ENCODE results near the gene DHRS7. TPM values are rescaled to one million over a fixed set of nuclear protein-coding genes. Genes with fewer than 3 reads are reported as not detected.
"Not testable (repeated sequence)": the region's sequence is repeated elsewhere in the genome, so short reads cannot be mapped to it uniquely, and the experiment has no call there.

Gene DHRS7
- total RNA-seq, 2 experiments from 2014 or later: 36.9 to 44.8 TPM

DNA sequence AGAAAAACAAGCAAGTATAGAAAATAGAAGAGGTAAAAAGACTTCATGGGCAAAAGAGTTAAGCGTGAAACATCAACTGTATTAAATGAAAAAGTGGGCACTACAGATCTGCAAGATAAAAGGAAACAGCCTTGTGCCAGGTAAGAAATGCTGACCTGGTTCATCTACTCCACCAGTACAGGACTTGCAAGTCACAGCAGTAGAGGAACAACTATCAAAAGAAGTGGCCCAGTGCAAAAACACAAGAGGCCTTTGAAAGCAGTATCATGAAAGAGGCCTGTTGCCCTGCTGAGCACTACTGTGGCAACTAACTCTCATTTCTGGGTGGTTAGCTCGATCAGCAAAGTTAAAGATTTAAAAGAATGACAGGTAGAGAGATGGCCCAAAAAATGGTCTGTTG lies 10.5 kb downstream of the DHRS7 start:
- H3K4me1 Mint-ChIP-seq: peaks cover 42% of the 10 kb centered on the region

GRCh38 chr14:60153991-60154390 lies 11.2 kb downstream of the DHRS7 start:
- H3K27ac Mint-ChIP-seq: peak overlapping the region; percentile 21
- ChIA-PET POLR2A (no interaction called here), CTCF (interaction anchor here (1.1 kb wide), 1 partner anchor 29 kb away, joined by 4 read pairs; no protein-coding TSS in a partner anchor)
- H3K4me3 Mint-ChIP-seq: no peak overlapping the region
- no peaks in the 10 kb centered on the region for H3K27me3 Mint-ChIP-seq
- no peaks in the 10 kb centered on the region for H3K9me3 Mint-ChIP-seq
- peaks cover 51% of the 10 kb centered on the region for H3K36me3 Mint-ChIP-seq (ENCODE audit: low read depth)
- peaks cover 39% of the 10 kb centered on the region for H3K4me1 Mint-ChIP-seq
- DNase-seq: peak; percentile 17

More for the DNA sequence above, 10.5 kb downstream of the DHRS7 start:
- H3K4me3 Mint-ChIP-seq: no peak overlapping the region
- DNase-seq: no peak
- POLR2A ChIA-PET: no interaction called here
- no peaks in the 10 kb centered on the region for H3K27me3 Mint-ChIP-seq
- H3K27ac Mint-ChIP-seq: peak overlapping the region; percentile 67
- CTCF ChIA-PET: no interaction called here
- peaks cover 48% of the 10 kb centered on the region for H3K36me3 Mint-ChIP-seq (ENCODE audit: low read depth)
- H3K9me3 Mint-ChIP-seq: no peaks in the 10 kb centered on the region

DNA sequence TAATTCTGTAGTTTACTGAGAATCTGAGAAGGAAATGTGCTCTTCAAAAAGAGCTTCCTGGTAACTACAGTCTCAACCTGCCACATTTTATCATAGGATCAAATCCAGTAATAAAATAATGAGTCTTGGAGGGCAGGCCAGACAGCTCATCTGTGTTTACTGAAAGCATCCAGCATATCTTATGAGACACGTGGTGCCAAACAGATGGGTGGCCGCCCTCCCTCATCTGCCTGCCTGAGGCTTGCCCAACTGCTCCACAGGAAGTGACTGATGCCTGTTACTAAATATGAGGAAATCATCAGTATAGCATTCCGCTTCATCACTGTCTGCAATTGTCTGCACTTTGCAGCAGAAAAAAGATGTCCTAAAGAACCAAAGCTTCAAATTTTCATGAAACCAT lies 13.5 kb downstream of the DHRS7 start:
- Mint-ChIP-seq H3K9me3 (no peaks in the 10 kb centered on the region), H3K4me3 (no peak overlapping the region), H3K27ac (peak overlapping the region; percentile 82), H3K4me1 (peaks cover 39% of the 10 kb centered on the region), H3K27me3 (no peaks in the 10 kb centered on the region), H3K36me3 (ENCODE audit: low read depth) (peaks cover 62% of the 10 kb centered on the region)
- peak; percentile 75 for DNase-seq
- ChIA-PET CTCF (interaction anchor here (0.6 to 1.3 kb wide), 2 partner anchors 14 to 1092 kb away, joined by 3 to 4 read pairs; no protein-coding TSS in a partner anchor), POLR2A (interaction anchor here (0.6 kb wide), 1 partner anchor 585 kb away, joined by 3 read pairs; no protein-coding TSS in a partner anchor)

GRCh38 chr14:60134702-60135101 lies 30.5 kb downstream of the DHRS7 start:
- no peak overlapping the region for H3K27ac Mint-ChIP-seq
- peaks cover 17% of the 10 kb centered on the region for H3K36me3 Mint-ChIP-seq (ENCODE audit: low read depth)
- no peak for DNase-seq
- peaks cover 1% of the 10 kb centered on the region for H3K4me1 Mint-ChIP-seq
- CTCF ChIA-PET: interaction anchor here (0.6 kb wide), 1 partner anchor 174 kb away, joined by 3 read pairs; no protein-coding TSS in a partner anchor
- no peaks in the 10 kb centered on the region for H3K27me3 Mint-ChIP-seq
- no peaks in the 10 kb centered on the region for H3K9me3 Mint-ChIP-seq
- POLR2A ChIA-PET: no interaction called here
- H3K4me3 Mint-ChIP-seq: no peak overlapping the region

GRCh38 chr14:60133487-60133886 lies 31.7 kb downstream of the DHRS7 start:
- H3K4me3 Mint-ChIP-seq: no peak overlapping the region
- ChIA-PET POLR2A (no interaction called here), CTCF (no interaction called here)
- peaks cover 21% of the 10 kb centered on the region for H3K36me3 Mint-ChIP-seq (ENCODE audit: low read depth)
- peaks cover 1% of the 10 kb centered on the region for H3K4me1 Mint-ChIP-seq
- DNase-seq: no peak
- H3K9me3 Mint-ChIP-seq: no peaks in the 10 kb centered on the region
- no peaks in the 10 kb centered on the region for H3K27me3 Mint-ChIP-seq
- H3K27ac Mint-ChIP-seq: no peak overlapping the region

GRCh38 chr14:60125918-60126317 lies 39.3 kb downstream of the DHRS7 start:
- Mint-ChIP-seq H3K27ac (no peak overlapping the region), H3K36me3 (ENCODE audit: low read depth) (peaks cover 57% of the 10 kb centered on the region), H3K27me3 (no peaks in the 10 kb centered on the region), H3K9me3 (peaks cover 9% of the 10 kb centered on the region), H3K4me3 (no peak overlapping the region), H3K4me1 (peaks cover 3% of the 10 kb centered on the region)
- no peak for DNase-seq
- CTCF ChIA-PET: no interaction called here
- POLR2A ChIA-PET: no interaction called here

DNA sequence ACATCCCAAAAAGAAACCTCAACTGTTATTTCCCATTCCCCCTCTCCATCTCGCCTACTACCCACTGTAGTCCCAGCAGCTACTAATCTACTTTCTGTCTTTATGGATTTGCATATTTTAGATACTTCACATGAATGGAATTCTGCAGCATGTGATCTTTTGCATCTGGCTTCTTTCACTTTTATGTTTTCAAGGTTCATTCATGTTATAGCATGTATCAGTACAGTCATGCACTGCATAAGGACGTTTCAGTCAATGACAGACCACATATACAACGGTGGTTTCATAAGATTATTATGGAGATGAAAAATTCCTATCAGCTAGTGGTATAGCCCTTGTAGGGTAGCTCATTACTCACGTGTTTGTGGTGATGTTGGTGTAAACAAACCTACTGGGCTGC lies 49.0 kb downstream of the DHRS7 start:
- Mint-ChIP-seq H3K27me3 (no peaks in the 10 kb centered on the region), H3K4me1 (peaks cover 3% of the 10 kb centered on the region), H3K9me3 (no peaks in the 10 kb centered on the region), H3K36me3 (ENCODE audit: low read depth) (peaks cover 36% of the 10 kb centered on the region), H3K27ac (no peak overlapping the region), H3K4me3 (no peak overlapping the region)
- DNase-seq: no peak
- ChIA-PET POLR2A (no interaction called here), CTCF (no interaction called here)

DNA sequence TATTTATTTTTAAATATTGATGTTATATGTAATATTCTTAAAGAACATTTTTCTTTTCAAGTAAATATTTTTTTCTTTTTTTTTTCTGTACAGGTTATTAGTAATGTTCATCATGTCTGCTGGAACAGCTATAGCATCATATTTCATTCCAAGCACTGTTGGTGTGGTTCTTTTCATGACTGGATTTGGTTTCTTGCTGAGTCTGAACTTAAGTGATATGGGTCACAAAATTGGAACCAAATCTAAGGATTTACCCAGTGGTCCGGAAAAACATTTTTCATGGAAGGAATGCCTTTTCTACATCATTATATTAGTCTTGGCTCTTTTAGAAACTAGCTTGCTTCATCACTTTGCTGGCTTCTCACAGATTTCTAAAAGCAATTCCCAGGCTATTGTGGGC lies 50.3 kb downstream of the DHRS7 start:
- Mint-ChIP-seq H3K27ac (no peak overlapping the region), H3K4me3 (no peak overlapping the region), H3K4me1 (peaks cover 3% of the 10 kb centered on the region), H3K36me3 (ENCODE audit: low read depth) (peaks cover 34% of the 10 kb centered on the region), H3K9me3 (no peaks in the 10 kb centered on the region), H3K27me3 (no peaks in the 10 kb centered on the region)
- POLR2A ChIA-PET: no interaction called here
- DNase-seq: no peak
- CTCF ChIA-PET: interaction anchor here (0.5 kb wide), 1 partner anchor 133 kb away, joined by 3 read pairs; no protein-coding TSS in a partner anchor

DNA sequence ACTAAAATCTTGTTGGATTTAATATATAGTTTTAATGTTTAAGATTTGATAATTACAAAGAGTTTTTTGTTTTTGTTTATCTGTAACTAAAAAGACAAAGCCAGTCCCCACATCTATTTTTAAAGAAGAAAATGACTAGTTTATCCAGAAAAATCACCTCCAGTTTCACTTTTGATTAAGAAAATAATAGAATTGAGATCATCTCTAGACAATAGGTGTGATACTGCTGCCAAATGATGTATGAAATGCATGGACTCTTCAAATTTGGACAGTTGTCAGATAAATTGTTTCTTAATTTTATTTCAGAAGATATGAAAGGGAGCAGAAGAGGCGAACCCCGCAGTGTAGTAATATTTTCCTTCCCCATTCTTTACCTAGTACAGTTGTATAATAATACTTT lies 53.5 kb downstream of the DHRS7 start:
- ChIA-PET POLR2A (no interaction called here), CTCF (no interaction called here)
- no peak overlapping the region for H3K27ac Mint-ChIP-seq
- H3K4me1 Mint-ChIP-seq: peaks cover 3% of the 10 kb centered on the region
- no peak overlapping the region for H3K4me3 Mint-ChIP-seq
- peaks cover 29% of the 10 kb centered on the region for H3K36me3 Mint-ChIP-seq (ENCODE audit: low read depth)
- DNase-seq: no peak
- H3K9me3 Mint-ChIP-seq: peaks cover 2% of the 10 kb centered on the region
- H3K27me3 Mint-ChIP-seq: no peaks in the 10 kb centered on the region

GRCh38 chr14:60107477-60107876 lies 57.7 kb downstream of the DHRS7 start:
- ChIA-PET CTCF (no interaction called here), POLR2A (no interaction called here)
- H3K27ac Mint-ChIP-seq: no peak overlapping the region
- no peaks in the 10 kb centered on the region for H3K27me3 Mint-ChIP-seq
- H3K4me3 Mint-ChIP-seq: no peak overlapping the region
- peaks cover 2% of the 10 kb centered on the region for H3K9me3 Mint-ChIP-seq
- H3K36me3 Mint-ChIP-seq (ENCODE audit: low read depth): peaks cover 24% of the 10 kb centered on the region
- peaks cover 1% of the 10 kb centered on the region for H3K4me1 Mint-ChIP-seq
- no peak for DNase-seq

DNA sequence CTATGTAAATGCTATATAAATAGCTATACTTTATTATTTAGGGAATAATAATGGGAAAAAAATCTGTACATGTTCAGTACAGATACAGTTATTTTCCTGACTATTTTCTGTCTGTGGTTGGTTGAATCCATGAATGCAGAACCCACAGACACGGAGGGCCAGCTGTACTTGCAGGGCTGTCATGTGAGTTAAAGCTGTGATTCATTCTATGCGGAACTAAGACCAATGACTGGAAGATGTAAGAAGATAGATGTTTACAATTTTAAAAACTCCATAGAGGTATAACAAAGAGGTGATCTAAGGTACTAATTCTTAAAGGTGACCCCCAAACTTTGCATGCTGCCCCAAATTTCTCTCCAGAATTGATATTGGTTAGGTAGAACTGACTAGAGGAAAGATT lies 58.9 kb downstream of the DHRS7 start:
- Mint-ChIP-seq H3K4me3 (no peak overlapping the region), H3K36me3 (ENCODE audit: low read depth) (peaks cover 29% of the 10 kb centered on the region), H3K27me3 (no peaks in the 10 kb centered on the region), H3K9me3 (peaks cover 2% of the 10 kb centered on the region), H3K4me1 (peaks cover 3% of the 10 kb centered on the region), H3K27ac (no peak overlapping the region)
- ChIA-PET POLR2A (no interaction called here), CTCF (no interaction called here)
- no peak for DNase-seq

- ChIA-PET CTCF (no interaction called here), POLR2A (no interaction called here)
- DNase-seq: no peak
- Mint-ChIP-seq H3K4me3 (no peak overlapping the region), H3K36me3 (ENCODE audit: low read depth) (peaks cover 38% of the 10 kb centered on the region), H3K27ac (no peak overlapping the region), H3K4me1 (peaks cover 15% of the 10 kb centered on the region), H3K27me3 (no peaks in the 10 kb centered on the region), H3K9me3 (no peaks in the 10 kb centered on the region)
These were observed 62.8 kb downstream of the DHRS7 start for GRCh38 chr14:60102389-60102788.

- Mint-ChIP-seq H3K4me3 (no peak overlapping the region), H3K27me3 (no peaks in the 10 kb centered on the region), H3K9me3 (no peaks in the 10 kb centered on the region), H3K4me1 (peaks cover 15% of the 10 kb centered on the region), H3K36me3 (ENCODE audit: low read depth) (peaks cover 43% of the 10 kb centered on the region), H3K27ac (no peak overlapping the region)
- POLR2A ChIA-PET: no interaction called here
- CTCF ChIA-PET: no interaction called here
- DNase-seq: no peak
These were observed 63.4 kb downstream of the DHRS7 start for GRCh38 chr14:60101786-60102185.

DNA sequence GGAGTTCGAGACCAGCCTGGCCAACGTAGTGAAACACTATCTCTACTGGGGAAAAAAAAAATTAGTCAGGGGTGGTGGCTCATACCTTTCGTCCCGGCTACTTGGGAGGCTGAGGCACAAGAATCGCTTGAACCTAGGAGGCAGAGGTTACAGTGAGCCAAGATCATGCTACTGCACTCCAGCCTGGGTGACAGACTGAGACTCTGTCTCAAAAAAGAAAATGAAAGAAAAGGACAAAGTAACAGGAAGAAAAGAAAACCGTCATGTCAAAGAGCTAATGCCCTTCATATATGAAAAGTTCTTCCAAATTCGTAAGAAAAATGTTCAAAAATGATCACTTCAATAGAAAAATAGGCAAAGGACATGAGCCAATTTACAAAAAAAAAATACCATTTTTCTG lies 65.3 kb downstream of the DHRS7 start:
- peaks cover 49% of the 10 kb centered on the region for H3K36me3 Mint-ChIP-seq (ENCODE audit: low read depth)
- CTCF ChIA-PET, H3K4me3 Mint-ChIP-seq, H3K9me3 Mint-ChIP-seq, DNase-seq, POLR2A ChIA-PET, H3K27me3 Mint-ChIP-seq: not testable (repeated sequence)
- peak overlapping the region; percentile 76 for H3K27ac Mint-ChIP-seq
- H3K4me1 Mint-ChIP-seq: peaks cover 24% of the 10 kb centered on the region
